H1 (cell line): ENCODE results near the gene PGF. TPM values are rescaled to one million over a fixed set of nuclear protein-coding genes. Genes with fewer than 3 reads are reported as not detected.

Experiments used
- CTCF ChIA-PET: fragments of 300-600 bp; sonication (Branson Sonifier 250); formaldehyde crosslinking; loops from one replicate; lab custom pipeline; 2021; ENCODE audit not compliant: partially characterized antibody; lab: Charles Lee
- POLR2A ChIA-PET: fragments of 300-600 bp; sonication (Branson Sonifier 250); formaldehyde crosslinking; loops from one replicate; lab custom pipeline; 2021; ENCODE audit warnings: inconsistent platforms; ENCODE audit not compliant: partially characterized antibody; lab: Charles Lee
- DNase-seq, 2 experiments: peaks; one replicate each; pipeline versions ENCODE4 v3.0.0 to v3.0.0-alpha.2; 2010 to 2022; ENCODE audit warnings: low spot score in 2 of 2, low read depth in 1 of 2, mixed read lengths in 1 of 2
- FAIRE-seq: peaks from 2 replicates; lab custom pipeline; 2011; peaks lifted over from hg19 to GRCh38; lab: Jason Lieb, UNC
- H2AFZ ChIP-seq: 2 replicates; pipeline ENCODE4 v1.8.1; 2012; ENCODE audit warnings: low read length, inconsistent platforms
- H2AK5ac ChIP-seq: 2 replicates; pipeline ENCODE4 v1.6.1; 2013; ENCODE audit warnings: low read depth, low read length
- H2BK120ac ChIP-seq: replicated peaks from 2 replicates; pipeline ENCODE3; 2013; ENCODE audit warnings: low read depth, low read length, inconsistent platforms
- H2BK12ac ChIP-seq: 2 replicates; pipeline ENCODE4 v1.6.1; 2013; ENCODE audit warnings: low read depth, low read length
- H2BK15ac ChIP-seq: 2 replicates; pipeline ENCODE4 v1.6.1; 2013; ENCODE audit warnings: low read length
- H2BK20ac ChIP-seq: 2 replicates; pipeline ENCODE4 v1.6.1; 2013; ENCODE audit warnings: low read length
- H2BK5ac ChIP-seq: 2 replicates; pipeline ENCODE4 v1.6.1; 2013; ENCODE audit warnings: low read depth, low read length
- H3K14ac ChIP-seq: 2 replicates; pipeline ENCODE4 v1.6.1; 2013; ENCODE audit warnings: inconsistent platforms; ENCODE audit not compliant: insufficient read length
- H3K18ac ChIP-seq: 2 replicates; pipeline ENCODE4 v1.6.1; 2013; ENCODE audit warnings: low read length; ENCODE audit errors: extremely low read depth
- H3K23ac ChIP-seq: 2 replicates; pipeline ENCODE4 v1.6.1; 2013; ENCODE audit warnings: inconsistent platforms; ENCODE audit not compliant: insufficient read length
- H3K23me2 ChIP-seq: 2 replicates; pipeline ENCODE4 v1.6.1; 2013; ENCODE audit warnings: low read depth, low read length
- H3K27ac ChIP-seq: 2 replicates; pipeline ENCODE4 v1.6.1; 2011; ENCODE audit warnings: low read depth, low read length, inconsistent platforms
- H3K27me3 ChIP-seq, 4 experiments: replicated peaks in 1 of 4; 1 replicate in 1 of 4; 2 replicates in 3 of 4; pipeline versions ENCODE4 v1.6.1 to v1.8.1; 2011 to 2013; ENCODE audit warnings: low read length in 3 of 4, mild to moderate bottlenecking in 3 of 4, inconsistent platforms in 2 of 4, mixed read lengths in 2 of 4, moderate library complexity in 1 of 4; ENCODE audit not compliant: control insufficient read depth in 3 of 4, insufficient read depth in 3 of 4; ENCODE audit errors: extremely low read depth in 1 of 4
- H3K36me3 ChIP-seq, 4 experiments: 2 replicates each; pipeline versions ENCODE4 v1.6.1 to v1.8.1; 2011 to 2013; ENCODE audit warnings: mild to moderate bottlenecking in 4 of 4, low read length in 3 of 4, moderate library complexity in 2 of 4, control low read depth in 1 of 4, inconsistent platforms in 1 of 4; ENCODE audit not compliant: insufficient read depth in 4 of 4, control insufficient read depth in 2 of 4
- H3K4ac ChIP-seq: replicated peaks from 2 replicates; pipeline ENCODE3; 2013; ENCODE audit warnings: low read length, low read depth, mixed read lengths, inconsistent platforms; ENCODE audit not compliant: insufficient read length
- H3K4me1 ChIP-seq, 4 experiments: replicated peaks in 1 of 4; 1 replicate in 1 of 4; 2 replicates in 3 of 4; pipeline versions ENCODE4 v1.6.1 to v1.8.1; 2011 to 2013; ENCODE audit warnings: low read length in 3 of 4, inconsistent platforms in 2 of 4, mixed read lengths in 1 of 4; ENCODE audit not compliant: insufficient read depth in 4 of 4, control insufficient read depth in 3 of 4
- H3K4me2 ChIP-seq, 2 experiments: 2 replicates each; pipeline versions ENCODE4 v1.6.1 to v1.8.1; 2011 to 2013; ENCODE audit warnings: low read depth in 2 of 2, low read length in 2 of 2, control low read depth in 1 of 2, inconsistent platforms in 1 of 2, mild to moderate bottlenecking in 1 of 2; ENCODE audit not compliant: insufficient read depth in 1 of 2
- H3K4me3 ChIP-seq, 4 experiments: fragments of 200-600, 300-600 bp in 1 of 4; sonication (generic), shearing (Covaris generic), sonication (Bioruptor Twin) in 1 of 4; 2 replicates each; pipeline versions ENCODE4 v1.5.1 to v1.8.1; 2011 to 2016; ENCODE audit warnings: low read length in 4 of 4, low read depth in 3 of 4, control low read depth in 2 of 4, inconsistent platforms in 2 of 4, mild to moderate bottlenecking in 2 of 4, mixed read lengths in 1 of 4, moderate library complexity in 1 of 4; ENCODE audit not compliant: insufficient read depth in 2 of 4; ENCODE audit errors: extremely low read depth in 1 of 4
- H3K56ac ChIP-seq: replicated peaks from 2 replicates; pipeline ENCODE3; 2013; ENCODE audit warnings: low read depth, mild to moderate bottlenecking, mixed read lengths, low read length, inconsistent platforms; ENCODE audit not compliant: insufficient read length
- H3K79me1 ChIP-seq: 2 replicates; pipeline ENCODE4 v1.6.1; 2013; ENCODE audit warnings: low read depth, low read length, control low read depth
- H3K79me2 ChIP-seq, 2 experiments: 2 replicates each; pipeline versions ENCODE4 v1.6.1 to v1.8.1; 2012 to 2013; ENCODE audit warnings: low read length in 2 of 2, mild to moderate bottlenecking in 2 of 2, inconsistent platforms in 1 of 2; ENCODE audit not compliant: insufficient read depth in 2 of 2, control insufficient read depth in 1 of 2
- H3K9ac ChIP-seq, 4 experiments: replicated peaks in 1 of 4; 1 replicate in 1 of 4; 2 replicates in 3 of 4; pipeline versions ENCODE4 v1.6.1 to v1.8.1; 2011 to 2013; ENCODE audit warnings: low read depth in 3 of 4, low read length in 3 of 4, control low read depth in 2 of 4, mild to moderate bottlenecking in 2 of 4, moderate library complexity in 2 of 4, inconsistent platforms in 1 of 4; ENCODE audit errors: extremely low read depth in 1 of 4
- H3K9me3 ChIP-seq, 2 experiments: 2 replicates each; pipeline versions ENCODE4 v1.6.1 to v1.8.1; 2012 to 2013; ENCODE audit warnings: mild to moderate bottlenecking in 2 of 2, moderate library complexity in 2 of 2, control low read depth in 1 of 2, inconsistent platforms in 1 of 2, low read depth in 1 of 2, low read length in 1 of 2, mixed read lengths in 1 of 2; ENCODE audit not compliant: insufficient read depth in 2 of 2
- H4K20me1 ChIP-seq, 2 experiments: replicated peaks in 1 of 2; 2 replicates each; pipeline versions ENCODE3 to v1.8.1; 2011 to 2013; ENCODE audit warnings: inconsistent platforms in 2 of 2, low read length in 2 of 2, mild to moderate bottlenecking in 1 of 2; ENCODE audit not compliant: insufficient read depth in 2 of 2, control insufficient read depth in 1 of 2
- H4K5ac ChIP-seq: 2 replicates; pipeline ENCODE4 v1.6.1; 2013; ENCODE audit warnings: low read length, low read depth, mixed read lengths, inconsistent platforms; ENCODE audit not compliant: insufficient read length
- H4K8ac ChIP-seq: 2 replicates; pipeline ENCODE4 v1.8.0; 2013; ENCODE audit warnings: mild to moderate bottlenecking, moderate library complexity, low read length, inconsistent platforms; ENCODE audit not compliant: insufficient read depth; ENCODE audit errors: extremely low read depth
- H4K91ac ChIP-seq: replicated peaks from 2 replicates; pipeline ENCODE3; 2013; ENCODE audit warnings: low read length, mixed read lengths, inconsistent platforms; ENCODE audit not compliant: insufficient read length
- CREB1 ChIP-seq: IDR thresholded peaks from 2 replicates; pipeline ENCODE4 v1.6.1; 2012; ENCODE audit warnings: inconsistent platforms
- CTCF ChIP-seq, 3 experiments: IDR thresholded peaks; 1 replicate in 2 of 3; 2 replicates in 1 of 3; pipeline versions ENCODE4 v1.5.1 to v1.6.1; 2011; ENCODE audit warnings: low read length in 3 of 3, mild to moderate bottlenecking in 3 of 3, inconsistent platforms in 2 of 3, low read depth in 1 of 3, moderate library complexity in 1 of 3; ENCODE audit not compliant: insufficient read depth in 1 of 3; ENCODE audit errors: control extremely low read depth in 1 of 3
- EP300 ChIP-seq, 2 experiments: IDR thresholded peaks; 1 replicate in 1 of 2; 2 replicates in 1 of 2; pipeline ENCODE4 v1.6.1; 2011 to 2012; ENCODE audit warnings: low read depth in 2 of 2, low read length in 2 of 2, mild to moderate bottlenecking in 2 of 2, borderline replicate concordance in 1 of 2, inconsistent platforms in 1 of 2, moderate library complexity in 1 of 2
- HDAC6 ChIP-seq: IDR thresholded peaks from one replicate; pipeline ENCODE4 v1.7.1; 2012; ENCODE audit warnings: low read depth, mild to moderate bottlenecking, inconsistent platforms, low read length, moderate library complexity
- JUND ChIP-seq: IDR thresholded peaks from 2 replicates; pipeline ENCODE4 v1.6.1; 2011; ENCODE audit warnings: mild to moderate bottlenecking, improper control_type of control experiment, low read length
- NANOG ChIP-seq: IDR thresholded peaks from 2 replicates; pipeline ENCODE4 v1.6.1; 2011; ENCODE audit warnings: low read length, low read depth, mild to moderate bottlenecking, inconsistent platforms; ENCODE audit not compliant: insufficient read depth, poor library complexity, severe bottlenecking
- SIX5 ChIP-seq: IDR thresholded peaks from 2 replicates; pipeline ENCODE4 v1.6.1; 2011; ENCODE audit warnings: mild to moderate bottlenecking, low read depth, low read length
- SP2 ChIP-seq: IDR thresholded peaks from 2 replicates; pipeline ENCODE4 v1.6.1; 2012; ENCODE audit warnings: mild to moderate bottlenecking, low read length, inconsistent platforms
- TAF1 ChIP-seq: IDR thresholded peaks from 2 replicates; pipeline ENCODE4 v1.6.1; 2011; ENCODE audit warnings: mild to moderate bottlenecking, low read depth, low read length
- ZNF274 ChIP-seq: IDR thresholded peaks from 2 replicates; pipeline ENCODE4 v1.7.0; 2012; ENCODE audit warnings: low read length, borderline replicate concordance; ENCODE audit errors: extremely low read depth
- WGBS, 2 experiments: shearing (Covaris generic) in 1 of 2; methylation state at CpG; one replicate each; pipeline versions ENCODE4 v1.1.6 to v1.1.7; 2013 to 2015; ENCODE audit warnings: low lambda C conversion rate in 2 of 2, mixed read lengths in 2 of 2, inconsistent platforms in 1 of 2, low coverage in 1 of 2, missing lambda C conversion rate in 1 of 2; ENCODE audit not compliant: insufficient replicate concordance in 2 of 2, insufficient coverage in 1 of 2, insufficient read length in 1 of 2; ENCODE audit errors: extremely low coverage in 1 of 2, missing lambda C conversion rate in 1 of 2; 5-methylcytosine and 5-hydroxymethylcytosine counted together
- polyA plus RNA-seq, 7 experiments: library from polyadenylated mRNA; depleted of rRNA in 3 of 7; stranded (reverse) in 5 of 7; unstranded in 2 of 7; fragments of >200 nt in 5 of 7; fragments of 200-250 nt in 2 of 7; gene quantifications; 1 replicate in 5 of 7; 2 replicates in 1 of 7; 4 replicates in 1 of 7; pipeline versions ENCODE4 v1.2.1 to v1.2.3, GENCODE V29; 2011 to 2013; ENCODE audit warnings: missing spikeins in 2 of 7, mixed read lengths in 2 of 7
- total RNA-seq: library from RNA; stranded (reverse); fragmentation: NEBNext Ultra II Directional; extraction: Animal tissue kit (Norgen Biotek cat#: 25700); gene quantifications from 2 replicates; pipeline ENCODE4 v1.2.1, GENCODE V29; 2021

The PGF gene
- total and polyA plus RNA-seq, 2 of the 8 experiments (the other 6 are each of a cell fraction or from before 2014, with no cell fraction given) = 2.1 to 4.1 TPM

- H3K4ac ChIP-seq = no peak overlapping the region
- H3K4me1 ChIP-seq = no peaks in the 10 kb centered on the region
- no peak overlapping the region for H4K91ac ChIP-seq
- no peak overlapping the region for H3K4me3 ChIP-seq
- H2BK120ac ChIP-seq = no peak overlapping the region
- POLR2A ChIA-PET = no interaction called here
- H2BK5ac ChIP-seq = no peak overlapping the region
- no peak overlapping the region for H3K18ac ChIP-seq
- no peaks in the 10 kb centered on the region for H4K20me1 ChIP-seq
- no peak overlapping the region for H2AFZ ChIP-seq
- H4K8ac ChIP-seq = no peak overlapping the region
- no peak overlapping the region for H3K9ac ChIP-seq
- H2BK15ac ChIP-seq = no peak overlapping the region
- no peak overlapping the region for H3K56ac ChIP-seq
- CTCF ChIA-PET = interaction anchor here (1.1 to 1.8 kb wide), 4 partner anchors 18 to 250 kb away, joined by 3 to 7 read pairs (median 3); no protein-coding TSS in a partner anchor
- no peak overlapping the region for H2BK12ac ChIP-seq
- no peaks in the 10 kb centered on the region for H3K36me3 ChIP-seq
- no peak overlapping the region for H3K23ac ChIP-seq
- H3K27me3 ChIP-seq = 0 out of 7 replicates have a peak, but pooled peaks cover 0 to 2% (median 0%) of the 10 kb centered on the region in 4 experiments
- TF ChIP-seq EP300 (IDR thresholded peaks at IDR 0.05; ENCODE audit: borderline replicate concordance in 1 of 2, low read depth in 2 of 2, low read length in 2 of 2) (no peak), JUND (no peak), SP2 (no peak), NANOG (no peak), SIX5 (no peak), HDAC6 (no peak), CREB1 (no peak), TAF1 (no peak), ZNF274 (no peak), CTCF (IDR thresholded peaks at IDR 0.05; ENCODE audit: control extremely low read depth in 1 of 3, insufficient read depth in 1 of 3, low read depth in 1 of 3, low read length in 3 of 3) (no peak)
- H3K4me2 ChIP-seq = no peak overlapping the region
- FAIRE-seq = no peak
- no peak for DNase-seq
- H3K9me3 ChIP-seq = no peaks in the 10 kb centered on the region
- H3K27ac ChIP-seq = no peak overlapping the region
- peaks cover 2% of the 10 kb centered on the region; the same call in 1 of the 2 replicates for H3K23me2 ChIP-seq
- WGBS, 2 experiments = 85% methylated on average over 6 of the region's 6 CpGs; no CpG with 5 or more reads in 1 of the 2 experiments
- no peaks in the 10 kb centered on the region for H3K79me1 ChIP-seq
- H4K5ac ChIP-seq = no peak overlapping the region
- no peak overlapping the region for H2BK20ac ChIP-seq
- no peaks in the 10 kb centered on the region for H3K79me2 ChIP-seq
- no peak overlapping the region for H2AK5ac ChIP-seq
- no peak overlapping the region for H3K14ac ChIP-seq
Measured at GRCh38 chr14:74927225-74927624, 28.2 kb downstream of the PGF start.
